CD4-positive, alpha-beta T cell treated with Interferon gamma for 1 hour (primary cell): ENCODE data around the gene SLC25A45.

Experiments
- DNase-seq: peaks from one replicate; pipeline ENCODE4 v3.0.0-alpha.2; 2020

SLC25A45 gene

GRCh38 chr11:65382033-65382803, at the start of gene SLC25A45:
TSS of gene SLC25A45 (minus strand) at chr11:65382646. CDS start at chr11:65381951, 695 bp downstream.
- peak; percentile 91 for DNase-seq

- DNase-seq: peak; percentile 53
Observed at GRCh38 chr11:65431451-65432099, 49.1 kb upstream of the SLC25A45 start.

- DNase-seq: no peak
Observed at GRCh38 chr11:65430406-65431217, 48.2 kb upstream of the SLC25A45 start.

- peak; percentile 74 for DNase-seq
Observed at GRCh38 chr11:65429724-65430405, 47.4 kb upstream of the SLC25A45 start.

- DNase-seq: peak; percentile 41
Observed at GRCh38 chr11:65429068-65429681, 46.7 kb upstream of the SLC25A45 start.

GRCh38 chr11:65428578-65429067, 46.2 kb upstream of the SLC25A45 start:
- peak; percentile 37 for DNase-seq

- DNase-seq: peak; percentile 56
Observed at GRCh38 chr11:65427691-65428577, 45.5 kb upstream of the SLC25A45 start.

- peak; percentile 70 for DNase-seq
Observed at GRCh38 chr11:65426839-65427690, 44.6 kb upstream of the SLC25A45 start.

- peak; percentile 32 for DNase-seq
Observed at GRCh38 chr11:65425971-65426838, 43.8 kb upstream of the SLC25A45 start.

- peak; percentile 94 for DNase-seq
Observed at GRCh38 chr11:65425105-65425970, 42.9 kb upstream of the SLC25A45 start.

GRCh38 chr11:65424205-65425104, 42.0 kb upstream of the SLC25A45 start:
- peak; percentile 77 for DNase-seq

GRCh38 chr11:65423516-65424204, 41.2 kb upstream of the SLC25A45 start:
- peak; percentile 52 for DNase-seq

GRCh38 chr11:65422633-65423515, 40.4 kb upstream of the SLC25A45 start, which contains the start of gene NEAT1:
TSS of gene NEAT1 (plus strand) at chr11:65422798.
- peak; percentile 93 for DNase-seq

GRCh38 chr11:65421794-65422632, 39.6 kb upstream of the SLC25A45 start:
- DNase-seq: peak; percentile 96
